Measurements from ENCODE around the gene CCR9.
"Not testable (repeated sequence)": the region's sequence is repeated elsewhere in the genome, so short reads cannot be mapped to it uniquely, and the experiment has no call there.

DNA sequence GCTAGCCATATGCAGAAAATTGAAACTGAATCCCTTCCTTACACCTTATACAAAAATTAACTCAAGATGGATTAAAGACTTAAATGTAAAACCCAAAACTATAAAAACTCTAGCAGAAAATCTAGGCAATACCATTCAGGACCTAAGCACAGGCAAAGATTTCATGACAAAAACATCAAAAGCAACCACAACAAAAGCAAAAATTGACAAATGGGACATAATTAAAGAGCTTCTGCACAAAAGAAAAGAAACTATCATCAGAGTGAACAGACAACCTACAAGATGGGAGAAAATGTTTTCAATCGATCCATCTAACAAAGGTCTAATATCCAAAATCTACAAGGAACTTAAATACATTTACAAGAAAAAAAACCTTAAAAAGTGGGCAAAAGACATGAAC is 30.0 kb upstream of the CCR9 start:
- not testable (repeated sequence) for TF ChIP-seq POLR2A, POLR2AphosphoS5, TAF1 (IDR thresholded peaks at IDR 0.05; ENCODE audit: low read depth, low read length)
